H1 (cell line): ENCODE results near the gene TNFRSF8. TPM values are rescaled to one million over a fixed set of nuclear protein-coding genes. Genes with fewer than 3 reads are reported as not detected.

Experiments
- CTCF ChIA-PET: fragments of 300-600 bp; sonication (Branson Sonifier 250); formaldehyde crosslinking; loops from one replicate; lab custom pipeline; 2021; ENCODE audit not compliant: partially characterized antibody; lab: Charles Lee
- POLR2A ChIA-PET: fragments of 300-600 bp; sonication (Branson Sonifier 250); formaldehyde crosslinking; loops from one replicate; lab custom pipeline; 2021; ENCODE audit warnings: inconsistent platforms; ENCODE audit not compliant: partially characterized antibody; lab: Charles Lee
- DNase-seq, 2 experiments: peaks; one replicate each; pipeline versions ENCODE4 v3.0.0 to v3.0.0-alpha.2; 2010 to 2022; ENCODE audit warnings: low spot score in 2 of 2, low read depth in 1 of 2, mixed read lengths in 1 of 2
- FAIRE-seq: peaks from 2 replicates; lab custom pipeline; 2011; peaks lifted over from hg19 to GRCh38; lab: Jason Lieb, UNC
- H2AFZ ChIP-seq: 2 replicates; pipeline ENCODE4 v1.8.1; 2012; ENCODE audit warnings: low read length, inconsistent platforms
- H2AK5ac ChIP-seq: 2 replicates; pipeline ENCODE4 v1.6.1; 2013; ENCODE audit warnings: low read depth, low read length
- H2BK120ac ChIP-seq: replicated peaks from 2 replicates; pipeline ENCODE3; 2013; ENCODE audit warnings: low read depth, low read length, inconsistent platforms
- H2BK12ac ChIP-seq: 2 replicates; pipeline ENCODE4 v1.6.1; 2013; ENCODE audit warnings: low read depth, low read length
- H2BK15ac ChIP-seq: 2 replicates; pipeline ENCODE4 v1.6.1; 2013; ENCODE audit warnings: low read length
- H2BK20ac ChIP-seq: 2 replicates; pipeline ENCODE4 v1.6.1; 2013; ENCODE audit warnings: low read length
- H2BK5ac ChIP-seq: 2 replicates; pipeline ENCODE4 v1.6.1; 2013; ENCODE audit warnings: low read depth, low read length
- H3K14ac ChIP-seq: 2 replicates; pipeline ENCODE4 v1.6.1; 2013; ENCODE audit warnings: inconsistent platforms; ENCODE audit not compliant: insufficient read length
- H3K18ac ChIP-seq: 2 replicates; pipeline ENCODE4 v1.6.1; 2013; ENCODE audit warnings: low read length; ENCODE audit errors: extremely low read depth
- H3K23ac ChIP-seq: 2 replicates; pipeline ENCODE4 v1.6.1; 2013; ENCODE audit warnings: inconsistent platforms; ENCODE audit not compliant: insufficient read length
- H3K23me2 ChIP-seq: 2 replicates; pipeline ENCODE4 v1.6.1; 2013; ENCODE audit warnings: low read depth, low read length
- H3K27ac ChIP-seq: 2 replicates; pipeline ENCODE4 v1.6.1; 2011; ENCODE audit warnings: low read depth, low read length, inconsistent platforms
- H3K27me3 ChIP-seq, 4 experiments: replicated peaks in 1 of 4; 1 replicate in 1 of 4; 2 replicates in 3 of 4; pipeline versions ENCODE4 v1.6.1 to v1.8.1; 2011 to 2013; ENCODE audit warnings: low read length in 3 of 4, mild to moderate bottlenecking in 3 of 4, inconsistent platforms in 2 of 4, mixed read lengths in 2 of 4, moderate library complexity in 1 of 4; ENCODE audit not compliant: control insufficient read depth in 3 of 4, insufficient read depth in 3 of 4; ENCODE audit errors: extremely low read depth in 1 of 4
- H3K36me3 ChIP-seq, 4 experiments: 2 replicates each; pipeline versions ENCODE4 v1.6.1 to v1.8.1; 2011 to 2013; ENCODE audit warnings: mild to moderate bottlenecking in 4 of 4, low read length in 3 of 4, moderate library complexity in 2 of 4, control low read depth in 1 of 4, inconsistent platforms in 1 of 4; ENCODE audit not compliant: insufficient read depth in 4 of 4, control insufficient read depth in 2 of 4
- H3K4ac ChIP-seq: replicated peaks from 2 replicates; pipeline ENCODE3; 2013; ENCODE audit warnings: low read length, low read depth, mixed read lengths, inconsistent platforms; ENCODE audit not compliant: insufficient read length
- H3K4me1 ChIP-seq, 4 experiments: replicated peaks in 1 of 4; 1 replicate in 1 of 4; 2 replicates in 3 of 4; pipeline versions ENCODE4 v1.6.1 to v1.8.1; 2011 to 2013; ENCODE audit warnings: low read length in 3 of 4, inconsistent platforms in 2 of 4, mixed read lengths in 1 of 4; ENCODE audit not compliant: insufficient read depth in 4 of 4, control insufficient read depth in 3 of 4
- H3K4me2 ChIP-seq, 2 experiments: 2 replicates each; pipeline versions ENCODE4 v1.6.1 to v1.8.1; 2011 to 2013; ENCODE audit warnings: low read depth in 2 of 2, low read length in 2 of 2, control low read depth in 1 of 2, inconsistent platforms in 1 of 2, mild to moderate bottlenecking in 1 of 2; ENCODE audit not compliant: insufficient read depth in 1 of 2
- H3K4me3 ChIP-seq, 4 experiments: fragments of 200-600, 300-600 bp in 1 of 4; sonication (generic), shearing (Covaris generic), sonication (Bioruptor Twin) in 1 of 4; 2 replicates each; pipeline versions ENCODE4 v1.5.1 to v1.8.1; 2011 to 2016; ENCODE audit warnings: low read length in 4 of 4, low read depth in 3 of 4, control low read depth in 2 of 4, inconsistent platforms in 2 of 4, mild to moderate bottlenecking in 2 of 4, mixed read lengths in 1 of 4, moderate library complexity in 1 of 4; ENCODE audit not compliant: insufficient read depth in 2 of 4; ENCODE audit errors: extremely low read depth in 1 of 4
- H3K56ac ChIP-seq: replicated peaks from 2 replicates; pipeline ENCODE3; 2013; ENCODE audit warnings: low read depth, mild to moderate bottlenecking, mixed read lengths, low read length, inconsistent platforms; ENCODE audit not compliant: insufficient read length
- H3K79me1 ChIP-seq: 2 replicates; pipeline ENCODE4 v1.6.1; 2013; ENCODE audit warnings: low read depth, low read length, control low read depth
- H3K79me2 ChIP-seq, 2 experiments: 2 replicates each; pipeline versions ENCODE4 v1.6.1 to v1.8.1; 2012 to 2013; ENCODE audit warnings: low read length in 2 of 2, mild to moderate bottlenecking in 2 of 2, inconsistent platforms in 1 of 2; ENCODE audit not compliant: insufficient read depth in 2 of 2, control insufficient read depth in 1 of 2
- H3K9ac ChIP-seq, 4 experiments: replicated peaks in 1 of 4; 1 replicate in 1 of 4; 2 replicates in 3 of 4; pipeline versions ENCODE4 v1.6.1 to v1.8.1; 2011 to 2013; ENCODE audit warnings: low read depth in 3 of 4, low read length in 3 of 4, control low read depth in 2 of 4, mild to moderate bottlenecking in 2 of 4, moderate library complexity in 2 of 4, inconsistent platforms in 1 of 4; ENCODE audit errors: extremely low read depth in 1 of 4
- H3K9me3 ChIP-seq, 2 experiments: 2 replicates each; pipeline versions ENCODE4 v1.6.1 to v1.8.1; 2012 to 2013; ENCODE audit warnings: mild to moderate bottlenecking in 2 of 2, moderate library complexity in 2 of 2, control low read depth in 1 of 2, inconsistent platforms in 1 of 2, low read depth in 1 of 2, low read length in 1 of 2, mixed read lengths in 1 of 2; ENCODE audit not compliant: insufficient read depth in 2 of 2
- H4K20me1 ChIP-seq, 2 experiments: replicated peaks in 1 of 2; 2 replicates each; pipeline versions ENCODE3 to v1.8.1; 2011 to 2013; ENCODE audit warnings: inconsistent platforms in 2 of 2, low read length in 2 of 2, mild to moderate bottlenecking in 1 of 2; ENCODE audit not compliant: insufficient read depth in 2 of 2, control insufficient read depth in 1 of 2
- H4K5ac ChIP-seq: 2 replicates; pipeline ENCODE4 v1.6.1; 2013; ENCODE audit warnings: low read length, low read depth, mixed read lengths, inconsistent platforms; ENCODE audit not compliant: insufficient read length
- H4K8ac ChIP-seq: 2 replicates; pipeline ENCODE4 v1.8.0; 2013; ENCODE audit warnings: mild to moderate bottlenecking, moderate library complexity, low read length, inconsistent platforms; ENCODE audit not compliant: insufficient read depth; ENCODE audit errors: extremely low read depth
- H4K91ac ChIP-seq: replicated peaks from 2 replicates; pipeline ENCODE3; 2013; ENCODE audit warnings: low read length, mixed read lengths, inconsistent platforms; ENCODE audit not compliant: insufficient read length
- WGBS, 2 experiments: shearing (Covaris generic) in 1 of 2; methylation state at CpG; one replicate each; pipeline versions ENCODE4 v1.1.6 to v1.1.7; 2013 to 2015; ENCODE audit warnings: low lambda C conversion rate in 2 of 2, mixed read lengths in 2 of 2, inconsistent platforms in 1 of 2, low coverage in 1 of 2, missing lambda C conversion rate in 1 of 2; ENCODE audit not compliant: insufficient replicate concordance in 2 of 2, insufficient coverage in 1 of 2, insufficient read length in 1 of 2; ENCODE audit errors: extremely low coverage in 1 of 2, missing lambda C conversion rate in 1 of 2; 5-methylcytosine and 5-hydroxymethylcytosine counted together
- polyA plus RNA-seq, 7 experiments: library from polyadenylated mRNA; depleted of rRNA in 3 of 7; stranded (reverse) in 5 of 7; unstranded in 2 of 7; fragments of >200 nt in 5 of 7; fragments of 200-250 nt in 2 of 7; gene quantifications; 1 replicate in 5 of 7; 2 replicates in 1 of 7; 4 replicates in 1 of 7; pipeline versions ENCODE4 v1.2.1 to v1.2.3, GENCODE V29; 2011 to 2013; ENCODE audit warnings: missing spikeins in 2 of 7, mixed read lengths in 2 of 7
- total RNA-seq: library from RNA; stranded (reverse); fragmentation: NEBNext Ultra II Directional; extraction: Animal tissue kit (Norgen Biotek cat#: 25700); gene quantifications from 2 replicates; pipeline ENCODE4 v1.2.1, GENCODE V29; 2021

The TNFRSF8 gene
- total and polyA plus RNA-seq, 2 of the 8 experiments (the other 6 are each of a cell fraction or from before 2014, with no cell fraction given): 23.2 to 32.7 TPM

DNA sequence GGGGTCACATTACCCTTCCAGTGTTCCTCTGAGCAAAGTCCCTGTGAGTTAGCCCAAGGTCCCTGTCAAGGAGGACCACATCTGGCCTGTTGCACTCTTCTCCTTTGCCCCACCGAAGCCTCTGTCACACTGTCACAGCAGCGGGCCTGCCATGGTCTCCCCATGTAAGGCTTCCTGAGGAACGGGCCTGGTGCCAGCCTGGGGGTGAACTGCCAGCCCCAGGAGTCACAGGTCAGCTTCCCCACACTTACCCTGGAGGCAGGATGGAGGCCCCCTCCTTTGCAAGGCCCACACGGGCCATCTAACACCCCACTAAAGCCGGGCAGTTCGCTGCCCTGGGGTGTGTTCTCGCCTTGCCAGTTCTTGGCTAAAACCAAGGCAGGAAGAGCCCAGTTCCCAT lies 117.8 kb downstream of the TNFRSF8 start:
- Histone ChIP-seq H3K56ac (no peak overlapping the region), H2BK120ac (no peak overlapping the region), H3K4me3 (no peak overlapping the region), H3K18ac (no peak overlapping the region), H3K79me1 (no peaks in the 10 kb centered on the region), H3K23me2 (no peaks in the 10 kb centered on the region), H4K91ac (peak overlapping the region; percentile 17), H3K9ac (no peak overlapping the region), H3K27ac (no peak overlapping the region), H3K36me3 (no peaks in the 10 kb centered on the region), H3K4me1 (peaks cover 0 to 16% (median 3%) of the 10 kb centered on the region in 4 experiments; a peak in 4 of 7 replicates), H4K5ac (no peak overlapping the region), H2BK15ac (no peak overlapping the region), H2AFZ (no peak overlapping the region), H2BK12ac (no peak overlapping the region), H2BK5ac (no peak overlapping the region), H4K20me1 (no peaks in the 10 kb centered on the region), H2BK20ac (no peak overlapping the region), H3K23ac (no peak overlapping the region), H3K79me2 (no peaks in the 10 kb centered on the region), H2AK5ac (no peak overlapping the region), H3K14ac (no peak overlapping the region), H3K27me3 (no peaks in the 10 kb centered on the region), H4K8ac (no peak overlapping the region), H3K9me3 (peaks cover 0 to 13% of the 10 kb centered on the region in 2 experiments; a peak in 1 of 4 replicates), H3K4ac (no peak overlapping the region), H3K4me2 (no peak overlapping the region)
- ChIA-PET POLR2A (interaction anchor here (1.5 kb wide), 1 partner anchor 12 kb away, joined by 8 read pairs; no protein-coding TSS in a partner anchor), CTCF (interaction anchor here (1.6 to 5.0 kb wide), 3 partner anchors 12 to 56 kb away, joined by 5 to 29 read pairs (median 9); no protein-coding TSS in a partner anchor)
- no peak for FAIRE-seq
- DNase-seq: no peak
- WGBS, 2 experiments: 88% methylated on average over 7 of the region's 7 CpGs; no CpG with 5 or more reads in 1 of the 2 experiments
